Activated CD8-positive, alpha-beta memory T cell treated with anti-CD3 and anti-CD28 coated beads for 24 hours (primary cell): ENCODE measurements around the gene ABCC12.

Experiments used
- DNase-seq: peaks from one replicate; pipeline ENCODE4 v3.0.0-alpha.2; 2020

Gene ABCC12

GRCh38 chr16:48165961-48166578 lies 10.3 kb upstream of the ABCC12 start:
- DNase-seq: no peak

DNA sequence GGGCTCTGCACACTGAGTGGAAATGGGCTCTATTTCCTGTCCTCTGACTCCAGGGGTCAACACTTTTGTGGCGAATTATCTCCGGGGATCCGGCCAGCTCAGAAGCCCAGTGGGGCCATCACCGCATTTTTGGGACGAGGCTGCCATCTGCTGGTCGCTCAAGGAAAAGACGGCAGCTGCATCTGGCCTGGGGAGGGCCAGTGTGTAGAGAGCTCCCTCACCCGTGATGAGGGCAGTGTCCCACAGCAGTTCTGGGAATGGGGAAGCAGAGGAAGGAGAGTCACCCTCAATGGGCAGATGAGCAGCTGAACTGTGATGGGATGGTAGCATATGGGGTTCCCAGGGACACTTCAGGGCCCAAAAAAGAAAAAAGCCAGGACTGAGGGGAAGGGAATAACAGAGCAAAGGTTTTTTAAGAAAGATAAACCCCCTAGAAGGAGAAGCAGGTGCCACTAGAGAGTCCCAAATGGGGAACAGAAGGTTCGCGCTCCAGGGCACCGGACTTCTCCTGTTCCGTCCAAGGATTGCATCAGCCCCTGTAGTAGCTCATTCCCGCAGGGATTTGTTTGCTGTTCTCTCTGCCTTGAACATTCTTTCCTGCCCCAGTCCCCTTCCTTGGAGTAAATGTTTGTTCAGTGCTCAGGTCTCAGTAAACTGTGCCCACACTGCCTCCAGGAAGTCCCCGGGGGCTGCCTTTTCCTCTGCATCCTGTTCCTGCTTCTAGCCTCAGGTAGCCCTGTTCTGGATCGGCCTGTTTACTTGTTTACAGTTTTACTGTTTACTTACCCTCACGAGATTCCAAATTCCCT lies 9.3 kb upstream of the ABCC12 start:
- DNase-seq: peak; percentile 88

GRCh38 chr16:48162839-48163410 lies 7.1 kb upstream of the ABCC12 start:
- DNase-seq: no peak

- no peak for DNase-seq
These were observed 6.1 kb upstream of the ABCC12 start for GRCh38 chr16:48161906-48162305.

GRCh38 chr16:48160575-48160974 lies 4.8 kb upstream of the ABCC12 start:
- no peak for DNase-seq

- peak; percentile 69 for DNase-seq
These were observed 2.5 kb upstream of the ABCC12 start for GRCh38 chr16:48158296-48158695.

- DNase-seq: no peak
These were observed 2.0 kb upstream of the ABCC12 start for GRCh38 chr16:48157794-48158193.

GRCh38 chr16:48157302-48157701 lies 1.5 kb upstream of the ABCC12 start:
- DNase-seq: no peak

DNA sequence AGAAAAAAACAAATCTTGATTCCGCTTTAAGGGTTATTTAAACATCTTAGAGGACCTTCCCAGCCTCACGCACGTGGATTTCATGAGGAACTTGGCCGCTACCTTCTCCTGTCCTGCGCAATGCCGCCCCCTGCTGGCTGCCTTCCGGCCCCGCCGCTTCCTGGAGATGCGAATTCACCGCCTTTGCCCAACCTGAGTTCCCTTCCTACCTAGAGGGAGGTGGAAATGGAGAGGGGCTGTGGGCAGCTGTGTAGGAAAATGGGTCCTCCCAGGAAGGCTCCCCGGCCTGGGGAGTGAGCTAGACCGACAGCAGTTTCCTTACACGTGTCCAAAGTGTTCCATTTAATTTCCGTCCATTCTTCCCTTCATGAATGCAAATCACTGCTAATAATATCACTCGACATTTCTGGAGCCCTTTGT lies 1.0 kb upstream of the ABCC12 start:
- DNase-seq: peak; percentile 95

- no peak for DNase-seq
These were observed 2.0 kb downstream of the ABCC12 start for GRCh38 chr16:48153774-48154173.

DNA sequence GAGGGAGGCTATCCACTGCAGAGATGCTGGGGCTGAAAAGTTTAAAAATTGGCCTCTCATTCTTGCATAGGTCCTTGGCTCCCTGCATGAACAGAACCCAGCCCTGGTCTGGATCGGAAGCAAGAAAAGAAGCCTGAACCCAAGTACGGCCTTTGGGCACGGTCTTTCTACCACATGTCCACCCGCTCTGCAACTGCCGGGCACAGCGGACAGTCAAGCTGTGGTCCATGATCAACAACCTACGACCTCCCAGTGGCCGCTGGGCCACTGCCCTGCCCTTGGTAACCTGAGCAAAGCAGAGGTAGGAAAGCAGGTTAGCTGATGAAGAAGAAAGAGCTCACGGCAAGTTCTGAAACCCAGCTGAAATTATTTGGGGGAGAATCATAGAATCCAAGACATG lies 3.6 kb downstream of the ABCC12 start:
- DNase-seq: no peak

DNA sequence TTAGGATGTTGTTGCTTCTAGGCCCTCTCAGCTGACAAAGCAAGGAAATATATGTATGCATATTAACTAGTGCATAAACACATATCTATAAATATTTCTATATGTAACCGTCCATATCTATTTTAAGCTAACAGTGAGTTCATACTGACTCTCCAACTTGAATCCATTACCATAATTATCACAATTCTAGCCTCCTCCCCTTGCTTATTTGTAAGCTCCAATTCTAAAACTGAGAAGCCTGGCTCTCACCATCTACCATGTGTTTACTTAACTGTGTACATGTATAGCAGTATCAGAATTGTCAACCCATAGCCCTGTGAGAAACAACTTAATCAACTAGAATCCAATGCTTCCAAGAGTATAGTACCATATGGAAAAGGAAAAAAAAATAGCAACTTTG lies 5.1 kb downstream of the ABCC12 start:
- DNase-seq: no peak

DNA sequence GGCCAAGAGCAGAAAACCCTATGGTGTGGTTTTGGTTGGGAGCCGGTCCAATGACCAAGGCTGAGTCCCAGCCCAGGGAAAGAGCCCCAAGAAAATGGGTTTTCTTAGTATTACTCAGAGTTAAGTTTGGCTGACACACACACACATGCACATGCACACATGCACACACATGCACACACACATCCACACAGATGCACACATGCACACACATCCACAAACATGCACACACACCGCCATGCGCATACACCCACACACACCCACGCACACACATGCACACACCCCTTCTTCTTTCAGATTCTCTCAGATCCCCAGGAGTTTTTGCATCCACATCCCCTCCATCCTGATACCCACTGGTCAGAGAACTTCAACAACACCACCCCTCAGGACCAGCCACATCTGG lies 9.1 kb downstream of the ABCC12 start:
- no peak for DNase-seq

DNA sequence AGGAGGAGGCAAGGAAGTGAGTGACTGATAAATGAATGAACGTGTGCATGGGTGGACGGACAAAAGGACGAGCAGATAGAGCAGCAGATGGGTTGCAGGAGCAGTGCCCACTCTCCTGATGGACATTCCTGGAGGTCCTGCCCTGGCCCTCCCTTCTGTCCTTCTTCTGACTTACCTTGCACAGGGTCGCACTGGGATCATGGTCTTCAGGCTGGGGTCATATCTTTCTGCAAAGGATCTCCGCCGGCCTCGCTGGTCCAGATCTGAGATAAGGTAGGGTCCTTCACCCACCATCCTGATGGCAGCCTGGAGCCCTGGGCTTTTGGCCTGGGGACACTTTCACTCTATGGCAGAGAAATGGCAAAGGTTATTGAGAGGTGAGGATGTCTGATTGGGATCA lies 9.7 kb downstream of the ABCC12 start:
- DNase-seq: no peak

- no peak for DNase-seq
These were observed 11.9 kb downstream of the ABCC12 start for GRCh38 chr16:48143812-48144368.

- DNase-seq: no peak
These were observed 15.0 kb downstream of the ABCC12 start for GRCh38 chr16:48140821-48141220.

GRCh38 chr16:48139517-48139916 lies 16.3 kb downstream of the ABCC12 start:
- DNase-seq: no peak

DNA sequence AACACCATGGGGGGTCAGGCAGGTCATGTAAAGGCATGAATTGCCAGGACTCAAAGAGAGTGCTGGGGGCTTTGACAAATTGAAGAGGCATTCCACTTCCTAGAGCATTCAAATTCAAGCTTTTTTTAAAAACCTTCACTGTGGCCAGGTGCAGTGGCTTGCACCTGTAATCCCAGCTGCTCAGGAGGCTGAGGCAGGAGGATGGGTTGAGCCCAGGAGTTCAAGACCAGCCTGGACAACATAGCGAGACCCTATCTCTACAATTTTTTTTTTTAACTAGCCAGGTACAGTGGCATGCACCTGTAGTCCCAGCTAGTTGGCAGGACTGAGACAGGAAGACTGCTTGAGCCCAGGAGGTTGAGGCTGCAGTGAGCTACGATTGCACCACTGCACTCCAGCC lies 17.2 kb downstream of the ABCC12 start:
- DNase-seq: no peak

GRCh38 chr16:48137822-48138221 lies 18.0 kb downstream of the ABCC12 start:
- DNase-seq: no peak

- no peak for DNase-seq
These were observed 19.0 kb downstream of the ABCC12 start for GRCh38 chr16:48136547-48137360.

- no peak for DNase-seq
These were observed 22.2 kb downstream of the ABCC12 start for GRCh38 chr16:48133455-48134211.

- DNase-seq: no peak
These were observed 23.1 kb downstream of the ABCC12 start for GRCh38 chr16:48132696-48133095.
